GM12891 (cell line): ENCODE results near the gene CASP2.

Experiments used
- DNase-seq: peaks from one replicate; pipeline ENCODE4 v3.0.0; 2011; ENCODE audit warnings: low spot score; ENCODE audit not compliant: insufficient read length
- FAIRE-seq: peaks from 2 replicates; lab custom pipeline; 2011; peaks lifted over from hg19 to GRCh38; lab: Jason Lieb, UNC
- PAX5 ChIP-seq: IDR thresholded peaks from 2 replicates; pipeline ENCODE4 v1.6.1; 2011; ENCODE audit warnings: low read length, moderate library complexity, mild to moderate bottlenecking; ENCODE audit not compliant: insufficient read depth, severe bottlenecking
- POLR2A ChIP-seq: IDR thresholded peaks from 2 replicates; pipeline ENCODE4 v1.6.1; 2011; ENCODE audit warnings: low read depth, low read length, control low read depth
- POLR2AphosphoS5 ChIP-seq: IDR thresholded peaks from 2 replicates; pipeline ENCODE4 v1.6.1; 2011; ENCODE audit warnings: low read depth, low read length, control low read depth
- POU2F2 ChIP-seq: IDR thresholded peaks from 2 replicates; pipeline ENCODE4 v1.6.1; 2011; ENCODE audit warnings: low read depth, mild to moderate bottlenecking, control low read depth, low read length, moderate library complexity
- SPI1 ChIP-seq: IDR thresholded peaks from 2 replicates; pipeline ENCODE4 v1.6.1; 2011; ENCODE audit warnings: low read depth, low read length, control low read depth
- TAF1 ChIP-seq: IDR thresholded peaks from 2 replicates; pipeline ENCODE4 v1.6.1; 2011; ENCODE audit warnings: low read depth, low read length, control low read depth

Gene CASP2

DNA sequence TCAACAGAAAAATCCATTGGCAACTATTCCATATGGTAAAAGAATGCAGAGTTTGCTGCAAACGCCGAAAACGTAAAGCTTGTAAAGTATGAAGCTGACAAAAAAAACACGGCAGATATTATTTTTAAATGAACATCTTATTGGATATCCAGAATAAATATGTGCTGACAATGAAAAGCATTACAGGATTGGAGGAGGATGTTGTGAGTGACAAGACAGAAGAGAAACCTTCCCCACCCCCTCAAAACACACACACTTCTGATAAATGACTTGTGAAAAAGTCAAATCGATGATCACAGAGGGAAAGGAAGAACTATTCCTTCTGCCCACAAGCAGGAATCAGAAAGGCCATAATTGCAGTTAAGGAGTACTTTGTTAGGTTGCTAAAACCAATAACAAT is 59.8 kb downstream of the CASP2 start:
- no peak for TF ChIP-seq POLR2AphosphoS5
- TF ChIP-seq PAX5, result no peak
- TF ChIP-seq POLR2A, result no peak
- TF ChIP-seq SPI1, result no peak
- TF ChIP-seq POU2F2, result no peak
- no peak for TF ChIP-seq TAF1
- DNase-seq (no peak), FAIRE-seq (no peak)

DNA sequence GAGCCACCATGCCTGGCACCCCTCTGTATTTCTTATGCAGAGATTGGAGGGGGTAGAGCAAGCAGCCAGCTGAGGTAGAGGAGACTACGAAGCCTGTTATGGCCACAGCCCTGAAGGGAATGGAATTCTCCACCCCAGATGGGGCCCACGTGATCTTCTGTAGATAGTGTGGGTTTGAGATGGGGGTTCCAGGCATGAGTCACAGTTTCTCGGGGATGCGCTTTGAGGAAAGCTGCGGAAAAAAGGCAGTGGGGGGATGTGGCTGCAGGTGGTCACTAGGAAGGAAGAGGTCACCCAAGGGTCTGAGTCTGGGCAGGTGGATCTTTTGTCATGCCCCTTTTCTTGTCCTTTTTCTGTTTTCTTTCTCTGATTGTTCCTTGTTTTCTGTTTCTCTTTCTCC is 62.9 kb downstream of the CASP2 start:
- FAIRE-seq (no peak), DNase-seq (no peak)

DNA sequence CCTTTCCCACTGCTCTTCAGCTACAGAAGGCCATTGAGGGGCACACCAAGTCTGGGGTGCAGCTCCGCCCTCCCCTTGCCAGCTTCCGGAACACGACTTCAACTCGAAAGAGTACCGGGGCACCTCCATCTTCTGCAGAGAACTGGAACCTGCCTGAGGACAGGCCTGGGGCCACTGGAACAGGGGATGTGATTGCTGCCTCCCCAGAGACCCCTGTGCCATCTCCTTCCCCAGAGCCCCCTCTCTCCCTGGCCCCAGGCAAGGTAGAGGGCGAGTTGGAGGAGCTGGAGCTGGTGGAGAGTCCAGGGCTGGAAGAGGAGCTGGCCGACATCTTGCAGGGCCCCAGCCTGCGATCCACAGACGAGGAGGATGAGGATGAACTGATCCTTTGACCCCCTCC is 63.4 kb downstream of the CASP2 start:
- FAIRE-seq (no peak), DNase-seq (no peak)
- TF ChIP-seq SPI1, result no peak
- TF ChIP-seq POLR2A, result no peak
- TF ChIP-seq PAX5, result no peak
- no peak for TF ChIP-seq POLR2AphosphoS5
- TF ChIP-seq POU2F2, result no peak
- no peak for TF ChIP-seq TAF1

More for the DNA sequence above, 62.9 kb downstream of the CASP2 start:
- TF ChIP-seq PAX5 (no peak), SPI1 (no peak), POU2F2 (no peak), POLR2AphosphoS5 (no peak), TAF1 (no peak), POLR2A (no peak)

DNA sequence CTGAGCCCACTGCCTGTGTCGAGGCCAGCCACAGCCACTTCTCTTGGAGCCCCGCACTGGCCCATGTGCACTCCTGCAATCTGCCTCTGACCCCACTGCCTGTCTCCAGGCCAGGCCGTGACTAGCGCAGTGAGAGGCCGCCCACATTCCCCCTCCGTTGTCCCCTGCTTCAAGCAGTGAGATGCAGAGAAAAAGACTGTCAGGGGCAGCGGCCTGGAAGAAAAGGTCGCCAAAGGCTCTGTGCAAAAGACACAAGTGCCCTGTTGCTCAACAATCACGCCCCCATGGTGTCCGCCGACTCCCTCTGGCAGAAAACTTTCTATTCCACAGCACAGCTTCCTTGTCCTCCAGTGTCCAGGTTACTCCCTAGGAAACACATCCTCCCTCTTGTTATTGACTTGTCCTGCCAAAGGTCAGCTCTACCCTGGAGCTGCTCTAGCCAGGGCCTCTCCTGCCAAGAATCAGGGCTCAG is 64.4 kb downstream of the CASP2 start:
- TF ChIP-seq POLR2A (no peak), SPI1 (no peak), TAF1 (no peak)
- DNase-seq (no peak), FAIRE-seq (no peak)

DNA sequence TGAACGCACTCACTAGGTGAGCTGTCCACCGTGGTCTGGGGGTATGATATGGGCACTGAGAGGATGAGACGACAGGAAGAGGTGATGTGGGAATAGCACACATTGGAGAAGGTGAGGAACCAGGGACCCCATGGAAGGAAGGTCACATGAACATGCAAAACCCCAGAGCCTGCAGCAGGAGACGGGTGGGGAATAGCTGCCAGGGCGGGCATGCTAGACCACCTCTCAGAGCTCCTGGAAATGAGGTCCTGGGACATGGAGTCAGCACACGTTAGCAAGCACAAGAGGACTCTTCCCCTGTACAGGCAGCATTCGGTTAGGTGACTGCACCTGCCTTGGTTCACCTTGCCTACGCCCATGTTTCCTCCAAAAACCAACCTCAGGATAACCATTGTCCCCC is 66.2 kb downstream of the CASP2 start:
- DNase-seq (no peak), FAIRE-seq (no peak)
- no peak for TF ChIP-seq SPI1
- no peak for TF ChIP-seq PAX5
- TF ChIP-seq POLR2AphosphoS5, result no peak
- no peak for TF ChIP-seq POU2F2
- TF ChIP-seq POLR2A, result no peak
- TF ChIP-seq TAF1, result no peak

DNA sequence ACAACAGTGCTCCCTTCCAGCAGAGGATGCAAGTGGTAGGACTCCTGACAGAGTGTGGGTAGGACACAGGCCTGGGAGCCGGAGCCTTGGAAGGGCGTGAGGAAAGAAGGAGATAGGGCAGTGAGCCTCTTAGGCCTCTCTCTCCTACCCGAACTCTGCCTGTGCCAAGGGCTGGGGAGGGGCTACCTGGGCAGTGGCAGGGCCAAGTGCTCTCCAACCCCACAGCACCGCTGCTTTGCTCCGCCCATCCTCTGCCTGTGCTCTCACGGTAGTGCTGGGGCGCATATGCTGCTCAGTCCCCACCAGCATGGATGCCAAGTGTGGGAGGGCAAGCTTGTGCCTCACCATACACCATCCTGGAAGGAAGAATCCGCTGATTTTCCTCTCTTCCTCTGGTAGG is 66.8 kb downstream of the CASP2 start:
- FAIRE-seq (no peak), DNase-seq (no peak)
- TF ChIP-seq POU2F2 (no peak), PAX5 (no peak), POLR2A (no peak), TAF1 (no peak), SPI1 (no peak), POLR2AphosphoS5 (no peak)

DNA sequence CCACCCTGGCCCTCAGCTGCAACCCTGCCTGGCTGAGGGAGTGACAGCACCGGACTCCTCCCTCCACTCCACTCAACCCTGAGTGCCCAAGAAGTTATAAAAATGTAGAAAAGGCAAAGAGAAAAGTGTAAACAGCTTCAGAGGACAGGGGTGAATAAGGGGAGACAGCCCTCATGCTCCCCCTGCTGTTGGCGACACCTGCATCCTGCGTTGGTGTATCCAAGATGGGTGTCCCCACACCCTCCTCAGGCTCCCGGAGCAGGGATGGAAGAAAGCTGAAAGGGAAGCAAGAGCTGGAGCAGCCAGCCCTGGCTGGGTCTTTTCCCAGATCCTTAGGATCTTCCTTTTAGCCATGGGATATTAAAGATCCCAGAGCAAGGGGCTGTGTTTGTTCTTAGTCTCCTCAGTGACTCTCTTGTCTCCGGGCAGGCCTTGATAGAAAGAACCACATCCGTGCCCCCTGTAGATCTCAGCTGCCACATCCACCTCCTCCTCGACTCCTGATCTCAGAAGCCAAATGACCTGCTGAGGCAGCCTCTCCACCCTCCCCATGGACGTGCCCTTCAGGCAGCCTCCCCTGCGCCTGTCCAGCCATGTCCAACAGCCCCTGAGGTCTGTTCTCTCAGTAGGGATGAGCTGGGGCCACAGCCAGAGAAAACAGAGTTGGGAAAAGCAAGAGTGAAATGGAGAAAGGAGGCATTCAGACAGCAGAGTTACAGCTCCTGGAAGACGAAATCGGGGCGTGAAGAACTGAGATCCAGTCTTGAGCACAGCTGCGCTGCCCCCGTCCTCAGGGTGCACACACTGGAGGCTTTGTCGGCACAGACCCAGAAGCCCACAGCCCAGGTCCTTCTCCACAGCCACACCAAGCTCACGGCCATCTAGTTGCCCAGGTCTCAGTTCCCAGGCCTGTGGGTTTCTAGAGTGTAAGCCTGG is 67.6 kb downstream of the CASP2 start:
- DNase-seq (no peak), FAIRE-seq (no peak)
- no peak for TF ChIP-seq POU2F2
- TF ChIP-seq POLR2A, result no peak
- TF ChIP-seq POLR2AphosphoS5, result no peak
- TF ChIP-seq TAF1, result no peak
- no peak for TF ChIP-seq PAX5
- no peak for TF ChIP-seq SPI1

DNA sequence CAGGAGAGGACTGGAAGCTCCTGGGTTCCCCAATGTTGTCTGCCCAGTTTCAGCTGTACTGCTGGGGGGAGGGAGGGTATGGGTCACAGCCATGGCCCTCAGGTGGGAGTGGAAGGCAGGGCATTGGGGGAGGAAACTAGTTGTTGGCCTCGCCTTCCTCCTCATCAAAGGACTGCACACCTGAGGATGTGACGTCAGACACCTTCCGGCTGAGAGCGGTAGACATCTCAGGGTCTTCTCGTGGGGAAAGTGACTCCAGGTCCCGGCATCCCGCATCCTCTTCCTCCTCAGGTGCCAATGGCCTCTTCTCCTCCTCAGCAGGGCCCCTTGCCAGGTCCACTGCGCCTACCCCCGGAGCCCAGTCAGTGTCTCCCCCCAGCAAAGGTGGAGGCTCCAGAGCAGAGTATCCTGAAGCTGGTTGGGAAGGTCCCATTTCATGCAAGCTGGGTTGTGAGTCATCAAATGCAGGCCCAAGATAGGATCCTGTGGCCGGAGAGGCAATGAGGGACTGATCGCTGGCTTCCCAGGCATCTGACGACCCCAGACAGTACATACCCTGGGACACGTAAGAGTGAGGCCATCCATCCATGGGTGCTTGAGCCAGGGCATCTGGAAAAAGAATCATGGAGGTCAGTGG is 68.4 kb downstream of the CASP2 start:
- FAIRE-seq, result no peak
- TF ChIP-seq POLR2AphosphoS5 (no peak), PAX5 (no peak), TAF1 (no peak), POU2F2 (no peak), SPI1 (no peak), POLR2A (no peak)
- no peak for DNase-seq
